ENCODE data around the gene PGM5.

- TF ChIP-seq EZH2phosphoT487 (IDR thresholded peaks at IDR 0.05; ENCODE audit: low read depth): no peak
- TF ChIP-seq, protein P1, sequence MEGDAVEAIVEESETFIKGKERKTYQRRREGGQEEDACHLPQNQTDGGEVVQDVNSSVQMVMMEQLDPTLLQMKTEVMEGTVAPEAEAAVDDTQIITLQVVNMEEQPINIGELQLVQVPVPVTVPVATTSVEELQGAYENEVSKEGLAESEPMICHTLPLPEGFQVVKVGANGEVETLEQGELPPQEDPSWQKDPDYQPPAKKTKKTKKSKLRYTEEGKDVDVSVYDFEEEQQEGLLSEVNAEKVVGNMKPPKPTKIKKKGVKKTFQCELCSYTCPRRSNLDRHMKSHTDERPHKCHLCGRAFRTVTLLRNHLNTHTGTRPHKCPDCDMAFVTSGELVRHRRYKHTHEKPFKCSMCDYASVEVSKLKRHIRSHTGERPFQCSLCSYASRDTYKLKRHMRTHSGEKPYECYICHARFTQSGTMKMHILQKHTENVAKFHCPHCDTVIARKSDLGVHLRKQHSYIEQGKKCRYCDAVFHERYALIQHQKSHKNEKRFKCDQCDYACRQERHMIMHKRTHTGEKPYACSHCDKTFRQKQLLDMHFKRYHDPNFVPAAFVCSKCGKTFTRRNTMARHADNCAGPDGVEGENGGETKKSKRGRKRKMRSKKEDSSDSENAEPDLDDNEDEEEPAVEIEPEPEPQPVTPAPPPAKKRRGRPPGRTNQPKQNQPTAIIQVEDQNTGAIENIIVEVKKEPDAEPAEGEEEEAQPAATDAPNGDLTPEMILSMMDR (IDR thresholded peaks at IDR 0.05; ENCODE audit: low read depth, low read length): no peak
Measured at GRCh38 chr9:68547417-68547816, 191.0 kb downstream of the PGM5 start.

Data from OCI-LY3 (cell line).